ENCODE measurements around the gene WDR77.
A peak's percentile ranks its signal among the peaks of the same experiment; 100 is the strongest.

WDR77 gene

GRCh38 chr1:111476214-111476613 lies 27.2 kb upstream of the WDR77 start:
- H3K36me3 Mint-ChIP-seq, result peaks cover 14% of the 10 kb centered on the region
- H3K27ac Mint-ChIP-seq, result peak overlapping the region; percentile 10
- DNase-seq (ENCODE audit: low spot score in 2 of 2) (no peak), ATAC-seq (no peak)
- no peaks in the 10 kb centered on the region for H3K9me3 Mint-ChIP-seq
- H3K4me1 Mint-ChIP-seq, result peaks cover 44% of the 10 kb centered on the region
- peak overlapping the region; percentile 30 for H3K4me3 Mint-ChIP-seq

GRCh38 chr1:111475701-111476100 lies 26.6 kb upstream of the WDR77 start:
- Mint-ChIP-seq H3K27ac (peak overlapping the region; percentile 10), H3K36me3 (peaks cover 14% of the 10 kb centered on the region), H3K9me3 (no peaks in the 10 kb centered on the region), H3K4me3 (peak overlapping the region; percentile 30), H3K4me1 (peaks cover 44% of the 10 kb centered on the region)
- peak; percentile 94 for ATAC-seq
- peak; percentile 13 to 63 for DNase-seq (ENCODE audit: low spot score in 2 of 2)

GRCh38 chr1:111474521-111474920 lies 25.5 kb upstream of the WDR77 start:
- no peak overlapping the region for H3K4me3 Mint-ChIP-seq
- H3K9me3 Mint-ChIP-seq, result no peaks in the 10 kb centered on the region
- H3K27ac Mint-ChIP-seq, result no peak overlapping the region
- no peak for ATAC-seq
- peaks cover 14% of the 10 kb centered on the region for H3K36me3 Mint-ChIP-seq
- H3K4me1 Mint-ChIP-seq, result peaks cover 44% of the 10 kb centered on the region
- no peak for DNase-seq (ENCODE audit: low spot score in 2 of 2)

DNA sequence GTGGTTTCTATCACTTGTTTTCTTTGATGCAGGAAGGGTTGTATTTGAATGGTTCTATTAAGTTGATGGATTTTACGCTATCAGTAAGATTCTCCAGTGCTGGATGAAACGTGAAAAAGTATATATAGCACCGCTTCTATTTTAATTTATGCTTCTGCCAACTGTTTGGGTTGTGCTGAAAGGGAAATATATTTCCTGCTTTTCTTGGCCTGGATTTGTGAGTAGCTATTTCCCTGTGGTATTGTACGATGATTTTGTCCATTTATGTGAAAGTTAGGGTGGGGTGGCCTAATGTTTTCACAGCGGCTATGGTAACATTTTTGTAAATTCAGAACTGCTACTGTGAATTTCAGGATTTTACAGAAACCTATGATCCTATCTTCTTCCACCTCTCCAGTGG lies 25.1 kb upstream of the WDR77 start:
- Mint-ChIP-seq H3K27ac (no peak overlapping the region), H3K36me3 (peaks cover 14% of the 10 kb centered on the region), H3K4me3 (peak overlapping the region; percentile 24), H3K9me3 (no peaks in the 10 kb centered on the region), H3K4me1 (peaks cover 44% of the 10 kb centered on the region)
- DNase-seq (ENCODE audit: low spot score in 2 of 2) (no peak), ATAC-seq (no peak)

DNA sequence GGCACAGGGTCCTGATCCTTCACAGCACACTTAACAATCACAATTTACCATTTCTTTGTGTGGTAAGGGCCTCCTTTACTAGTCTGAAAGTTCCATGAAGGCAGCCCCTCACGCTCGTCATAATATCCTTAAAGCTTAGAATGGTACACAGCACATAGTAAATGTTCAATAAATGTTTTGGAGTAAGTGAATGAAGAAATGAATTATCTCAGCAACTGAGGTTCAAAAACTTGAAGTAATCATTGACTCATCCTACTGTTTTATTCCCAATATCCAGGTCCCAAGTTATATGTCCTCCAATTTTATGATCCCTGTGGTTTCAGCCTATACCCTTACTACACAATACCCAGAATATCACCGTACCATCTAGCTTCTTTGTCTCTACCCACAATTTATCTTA lies 22.5 kb upstream of the WDR77 start:
- Mint-ChIP-seq H3K4me1 (peaks cover 23% of the 10 kb centered on the region), H3K27ac (no peak overlapping the region), H3K4me3 (no peak overlapping the region), H3K36me3 (peaks cover 6% of the 10 kb centered on the region), H3K9me3 (no peaks in the 10 kb centered on the region)
- no peak for ATAC-seq
- DNase-seq (ENCODE audit: low spot score in 2 of 2), result no peak

GRCh38 chr1:111471012-111471411 lies 22.0 kb upstream of the WDR77 start:
- no peak overlapping the region for H3K4me3 Mint-ChIP-seq
- peak; percentile 86 for ATAC-seq
- DNase-seq (ENCODE audit: low spot score in 2 of 2), result peak; percentile 17 to 66
- peaks cover 18% of the 10 kb centered on the region for H3K4me1 Mint-ChIP-seq
- no peaks in the 10 kb centered on the region for H3K9me3 Mint-ChIP-seq
- H3K27ac Mint-ChIP-seq, result no peak overlapping the region
- peaks cover 6% of the 10 kb centered on the region for H3K36me3 Mint-ChIP-seq

DNA sequence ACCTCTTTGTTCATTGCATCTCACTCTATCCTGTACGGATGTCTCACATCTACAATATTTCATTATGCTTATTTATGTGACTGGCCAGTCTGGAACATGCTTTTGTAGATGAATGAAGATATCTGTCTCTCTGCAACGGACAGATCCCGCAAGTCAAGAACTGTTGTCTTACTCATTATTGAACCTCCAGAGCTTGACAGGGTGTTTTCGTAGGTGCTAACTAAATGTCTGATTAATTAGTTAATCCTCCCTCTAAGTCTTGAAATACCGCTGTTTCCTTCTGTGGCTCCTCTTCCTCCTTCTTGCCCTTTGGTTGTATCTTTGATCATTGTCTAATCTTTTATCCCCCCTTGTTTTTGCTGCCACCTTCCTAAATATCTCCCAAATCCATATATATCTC lies 21.5 kb upstream of the WDR77 start:
- no peak overlapping the region for H3K4me3 Mint-ChIP-seq
- DNase-seq (ENCODE audit: low spot score in 2 of 2) (no peak), ATAC-seq (peak; percentile 29)
- H3K9me3 Mint-ChIP-seq, result no peaks in the 10 kb centered on the region
- no peak overlapping the region for H3K27ac Mint-ChIP-seq
- peaks cover 6% of the 10 kb centered on the region for H3K36me3 Mint-ChIP-seq
- peaks cover 14% of the 10 kb centered on the region for H3K4me1 Mint-ChIP-seq

- Mint-ChIP-seq H3K4me3 (no peak overlapping the region), H3K9me3 (no peaks in the 10 kb centered on the region), H3K27ac (no peak overlapping the region), H3K4me1 (peaks cover 7% of the 10 kb centered on the region), H3K36me3 (peaks cover 15% of the 10 kb centered on the region)
- ATAC-seq, result no peak
- no peak for DNase-seq (ENCODE audit: low spot score in 2 of 2)
Measured at GRCh38 chr1:111469539-111469938, 20.5 kb upstream of the WDR77 start.

DNA sequence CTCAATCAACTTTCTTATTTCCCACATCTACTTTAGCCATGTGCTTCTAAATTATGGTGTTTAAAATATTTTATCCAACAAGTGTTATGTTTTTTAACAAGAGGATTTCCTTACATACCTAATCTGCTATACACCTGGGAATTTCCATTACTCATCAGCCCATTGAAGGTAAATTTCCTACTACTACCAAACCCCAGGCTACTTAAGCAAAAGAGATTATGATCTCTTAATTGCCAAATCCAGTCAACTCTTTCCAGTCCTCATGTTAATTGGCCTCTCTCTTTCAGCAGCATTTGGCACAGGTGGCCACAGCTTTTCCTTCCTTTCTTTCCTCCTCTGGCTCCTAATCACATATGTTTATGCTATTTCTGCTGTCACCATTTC lies 19.7 kb upstream of the WDR77 start:
- Mint-ChIP-seq H3K9me3 (no peaks in the 10 kb centered on the region), H3K4me3 (no peak overlapping the region), H3K4me1 (peaks cover 7% of the 10 kb centered on the region), H3K27ac (no peak overlapping the region), H3K36me3 (peaks cover 22% of the 10 kb centered on the region)
- ATAC-seq (no peak), DNase-seq (ENCODE audit: low spot score in 2 of 2) (no peak)

GRCh38 chr1:111467865-111468716 lies 19.0 kb upstream of the WDR77 start:
- DNase-seq (ENCODE audit: low spot score in 2 of 2) (no peak), ATAC-seq (no peak)
- Mint-ChIP-seq H3K4me1 (peaks cover 12% of the 10 kb centered on the region), H3K4me3 (no peak overlapping the region), H3K27ac (no peak overlapping the region), H3K9me3 (no peaks in the 10 kb centered on the region), H3K36me3 (peaks cover 28% of the 10 kb centered on the region)

GRCh38 chr1:111466480-111466879 lies 17.4 kb upstream of the WDR77 start:
- H3K36me3 Mint-ChIP-seq, result peaks cover 35% of the 10 kb centered on the region
- peaks cover 10% of the 10 kb centered on the region for H3K4me1 Mint-ChIP-seq
- H3K27ac Mint-ChIP-seq, result no peak overlapping the region
- H3K9me3 Mint-ChIP-seq, result no peaks in the 10 kb centered on the region
- no peak overlapping the region for H3K4me3 Mint-ChIP-seq
- no peak for ATAC-seq
- no peak for DNase-seq (ENCODE audit: low spot score in 2 of 2)

- Mint-ChIP-seq H3K9me3 (no peaks in the 10 kb centered on the region), H3K4me3 (no peak overlapping the region), H3K36me3 (peaks cover 43% of the 10 kb centered on the region), H3K4me1 (peaks cover 10% of the 10 kb centered on the region), H3K27ac (no peak overlapping the region)
- DNase-seq (ENCODE audit: low spot score in 2 of 2) (no peak), ATAC-seq (no peak)
Measured at GRCh38 chr1:111465754-111466153, 16.7 kb upstream of the WDR77 start.

- Mint-ChIP-seq H3K4me1 (peaks cover 10% of the 10 kb centered on the region), H3K36me3 (peaks cover 69% of the 10 kb centered on the region), H3K4me3 (no peak overlapping the region), H3K9me3 (no peaks in the 10 kb centered on the region), H3K27ac (peak overlapping the region; percentile 44)
- no peak for ATAC-seq
- DNase-seq (ENCODE audit: low spot score in 2 of 2), result peak in 1 of 2 donors; percentile 20
Measured at GRCh38 chr1:111463029-111463683, 14.1 kb upstream of the WDR77 start.

DNA sequence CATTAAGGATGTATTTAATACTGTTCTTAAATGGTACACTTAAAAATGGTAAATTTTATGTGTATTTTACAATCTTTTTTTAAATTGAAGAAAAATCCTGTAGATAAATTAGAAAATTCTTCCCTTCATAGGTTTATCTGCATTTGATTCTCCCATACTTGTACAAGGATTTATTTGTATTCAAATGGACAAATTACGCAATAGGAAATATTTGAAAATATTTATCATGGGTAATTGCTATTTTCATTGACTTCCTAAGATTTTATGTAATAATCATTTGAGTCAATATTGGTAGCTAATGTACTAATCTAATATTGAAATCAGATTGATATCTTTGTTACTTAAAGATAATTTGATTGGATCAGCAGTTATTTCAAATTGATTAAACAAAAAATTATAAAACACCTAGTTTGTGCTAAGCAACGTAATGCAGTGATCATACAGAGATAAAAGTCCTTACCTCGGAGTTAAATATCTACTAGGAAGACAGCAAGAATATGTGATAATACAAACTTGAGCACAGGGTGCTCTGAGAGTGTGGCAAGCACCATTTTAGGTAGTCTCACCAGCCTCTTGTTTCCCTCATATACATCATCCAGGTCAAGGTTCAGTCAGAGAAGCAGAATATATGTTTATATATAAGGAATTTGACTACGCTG lies 13.4 kb upstream of the WDR77 start:
- Mint-ChIP-seq H3K9me3 (no peaks in the 10 kb centered on the region), H3K4me1 (peaks cover 10% of the 10 kb centered on the region), H3K27ac (peak overlapping the region; percentile 44), H3K4me3 (no peak overlapping the region), H3K36me3 (peaks cover 75% of the 10 kb centered on the region)
- ATAC-seq (no peak), DNase-seq (ENCODE audit: low spot score in 2 of 2) (no peak)

DNA sequence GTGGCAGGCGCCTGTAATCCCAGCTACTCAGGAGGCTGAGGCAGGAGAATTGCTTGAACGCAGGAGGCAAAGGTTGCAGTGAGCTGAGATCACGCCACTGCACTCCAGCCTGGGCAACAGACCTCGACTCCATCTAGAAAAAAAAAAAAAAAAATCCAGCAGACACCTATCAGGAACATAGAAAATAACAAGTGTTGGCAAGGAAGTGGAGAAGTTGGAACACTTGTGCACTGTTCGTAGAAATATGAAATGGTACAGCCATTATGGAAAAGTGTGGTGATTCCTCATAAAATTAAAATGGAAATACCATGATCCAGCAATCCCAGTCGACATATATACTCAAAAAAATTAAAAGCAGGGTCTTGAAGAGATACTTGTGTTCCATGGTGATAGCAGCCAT lies 12.7 kb upstream of the WDR77 start:
- no peaks in the 10 kb centered on the region for H3K9me3 Mint-ChIP-seq
- peaks cover 83% of the 10 kb centered on the region for H3K36me3 Mint-ChIP-seq
- H3K4me1 Mint-ChIP-seq, result peaks cover 10% of the 10 kb centered on the region
- H3K27ac Mint-ChIP-seq, result no peak overlapping the region
- no peak for DNase-seq (ENCODE audit: low spot score in 2 of 2)
- no peak overlapping the region for H3K4me3 Mint-ChIP-seq
- ATAC-seq, result no peak

GRCh38 chr1:111455642-111456031 lies 6.6 kb upstream of the WDR77 start:
- Mint-ChIP-seq H3K36me3 (peaks cover 92% of the 10 kb centered on the region), H3K27ac (peak overlapping the region; percentile 46), H3K9me3 (no peaks in the 10 kb centered on the region), H3K4me1 (peaks cover 55% of the 10 kb centered on the region), H3K4me3 (peak overlapping the region; percentile 31)
- DNase-seq (ENCODE audit: low spot score in 2 of 2), result no peak
- ATAC-seq, result no peak
